ENCODE measurements around the gene LPP. TPM values are rescaled to one million over a fixed set of nuclear protein-coding genes. Genes with fewer than 3 reads are reported as not detected.
A peak's percentile ranks its signal among the peaks of the same experiment; 100 is the strongest.

The LPP gene
- total RNA-seq, 1 donor from 2014 or later: 26.3 TPM

- DNase-seq (ENCODE audit: low read depth): no peak
Observed at GRCh38 chr3:188326111-188326510, 172.2 kb downstream of the LPP start.

DNA sequence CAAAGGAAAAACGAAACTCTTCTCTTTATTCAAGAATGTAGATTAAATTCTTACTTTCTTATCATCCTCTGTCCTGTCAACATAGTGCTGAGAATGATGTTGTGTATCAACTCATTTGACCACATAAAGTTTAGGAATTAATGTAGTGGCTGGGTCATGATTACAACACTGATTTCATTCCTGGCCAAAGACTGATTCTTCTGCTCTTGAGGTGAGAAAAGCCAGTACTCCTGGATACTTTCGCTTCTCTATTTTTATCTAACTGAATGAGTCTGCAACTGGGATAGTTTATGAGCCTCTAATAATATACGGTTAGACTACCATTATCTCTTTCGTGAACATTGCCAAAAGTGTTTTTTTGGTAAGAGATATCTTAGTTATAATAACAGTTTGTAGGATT is 173.0 kb downstream of the LPP start:
- DNase-seq (ENCODE audit: low read depth): no peak

DNA sequence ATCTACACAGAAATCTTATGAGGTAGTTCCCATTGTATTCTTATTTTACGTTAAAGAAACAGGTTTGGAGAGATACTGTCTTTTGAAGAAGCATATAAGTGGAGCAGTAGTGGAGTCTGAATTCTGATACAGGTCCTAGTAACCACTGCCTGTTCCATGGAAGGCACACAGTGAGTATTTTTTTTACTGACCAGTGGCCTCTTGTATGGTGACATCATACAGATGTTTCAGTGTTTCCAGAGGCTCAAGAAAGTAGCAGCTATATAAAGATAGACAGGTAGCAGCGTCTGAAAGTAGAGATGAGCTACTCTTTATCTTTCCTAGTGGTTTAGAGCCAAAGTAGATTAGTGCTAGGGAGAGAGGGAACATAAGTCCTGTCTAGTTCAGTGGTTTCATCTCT is 173.5 kb downstream of the LPP start:
- no peak for DNase-seq (ENCODE audit: low read depth)

GRCh38 chr3:188330138-188330537 is 176.2 kb downstream of the LPP start:
- no peak for DNase-seq (ENCODE audit: low read depth)

- peak; percentile 24 for DNase-seq (ENCODE audit: low read depth)
Observed at GRCh38 chr3:188331166-188331565, 177.2 kb downstream of the LPP start.

DNA sequence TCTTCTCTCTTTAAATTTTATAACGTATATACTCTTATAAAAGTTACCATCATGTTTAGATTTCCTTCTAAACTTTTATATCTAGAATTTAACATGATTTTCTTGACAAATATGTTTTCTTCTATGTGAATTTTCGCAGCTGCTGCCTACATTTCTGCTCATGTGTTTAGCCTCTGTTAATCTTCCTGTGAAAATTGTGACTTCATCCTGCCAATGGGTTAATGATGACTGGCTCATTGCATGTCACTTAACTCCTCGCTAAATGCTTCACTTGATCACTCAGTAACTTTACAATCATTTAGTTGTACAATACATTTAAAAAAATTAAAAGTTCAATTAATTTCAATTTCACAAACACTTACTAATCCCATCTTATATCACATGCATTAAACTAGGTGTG is 178.1 kb downstream of the LPP start:
- no peak for DNase-seq (ENCODE audit: low read depth)

GRCh38 chr3:188335656-188336055 is 181.7 kb downstream of the LPP start:
- DNase-seq (ENCODE audit: low read depth): no peak

- no peak for DNase-seq (ENCODE audit: low read depth)
Observed at GRCh38 chr3:188336178-188336577, 182.2 kb downstream of the LPP start.

- no peak for DNase-seq (ENCODE audit: low read depth)
Observed at GRCh38 chr3:188337232-188337631, 183.3 kb downstream of the LPP start.

GRCh38 chr3:188338086-188338485 is 184.1 kb downstream of the LPP start:
- no peak for DNase-seq (ENCODE audit: low read depth)

DNA sequence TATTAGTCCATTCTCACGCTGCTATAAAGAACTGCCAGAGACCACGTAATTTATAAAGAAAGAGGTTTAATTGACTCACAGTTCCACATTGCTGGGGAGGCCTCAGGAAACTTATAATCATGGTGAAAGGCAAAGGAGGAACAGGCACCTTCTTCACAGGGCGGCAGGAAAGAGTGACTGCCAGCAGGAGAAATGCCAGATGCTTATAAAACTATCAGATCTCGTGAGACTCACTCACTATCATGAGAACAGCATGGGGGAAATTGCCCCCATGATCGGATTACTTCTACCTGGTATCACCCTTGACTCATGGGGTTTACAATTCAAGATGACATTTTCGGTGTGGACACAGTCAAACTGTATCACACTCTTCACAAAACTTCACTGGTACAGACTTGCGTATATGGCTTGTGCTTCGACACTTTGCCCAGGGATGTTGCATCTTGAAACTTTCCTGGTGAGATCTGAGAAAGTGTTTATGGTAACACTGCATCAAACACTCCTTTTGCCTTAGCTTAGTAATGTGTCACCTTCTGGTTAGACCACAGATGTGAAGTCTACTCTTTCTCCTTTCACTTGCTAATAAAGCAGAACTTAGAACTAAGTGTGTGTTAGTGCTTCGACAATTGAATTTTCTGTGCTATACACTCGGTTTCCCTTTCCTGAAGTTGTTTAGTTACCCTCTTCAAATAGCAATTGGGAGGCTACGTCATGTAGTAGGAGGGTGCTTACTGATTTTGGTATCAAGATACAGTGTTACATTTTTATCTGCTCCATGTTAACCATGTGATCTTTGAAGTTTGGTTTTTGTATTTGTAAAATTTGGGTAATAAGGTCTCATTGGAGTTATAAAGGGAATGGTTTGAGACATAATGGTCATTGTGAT is 185.7 kb downstream of the LPP start:
- DNase-seq (ENCODE audit: low read depth): no peak

- no peak for DNase-seq (ENCODE audit: low read depth)
Observed at GRCh38 chr3:188341501-188341900, 187.5 kb downstream of the LPP start.

- no peak for DNase-seq (ENCODE audit: low read depth)
Observed at GRCh38 chr3:188342991-188343732, 189.2 kb downstream of the LPP start.

- peak; percentile 68 for DNase-seq (ENCODE audit: low read depth)
Observed at GRCh38 chr3:188343894-188344293, 189.9 kb downstream of the LPP start.

DNA sequence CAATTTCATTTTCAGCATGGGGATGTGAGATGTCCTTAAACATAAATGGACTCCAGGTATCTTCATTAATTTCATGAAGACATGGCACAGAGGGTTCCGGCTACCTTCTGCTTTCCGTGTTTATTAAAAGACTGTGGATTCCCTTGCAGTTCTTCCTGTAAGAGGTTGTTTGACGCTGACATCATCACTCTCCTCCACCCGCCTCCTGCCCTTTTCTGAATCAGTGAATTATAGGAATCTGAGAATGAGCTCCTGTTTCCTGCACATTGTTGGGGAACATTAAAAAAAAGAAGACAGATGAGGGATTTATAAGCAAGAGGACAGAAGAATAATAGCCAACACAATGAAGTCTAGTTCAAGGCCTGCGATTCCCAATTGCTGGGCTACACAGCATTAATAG is 191.3 kb downstream of the LPP start:
- no peak for DNase-seq (ENCODE audit: low read depth)

GRCh38 chr3:188348435-188349244 is 194.7 kb downstream of the LPP start:
- peak; percentile 93 for DNase-seq (ENCODE audit: low read depth)

DNA sequence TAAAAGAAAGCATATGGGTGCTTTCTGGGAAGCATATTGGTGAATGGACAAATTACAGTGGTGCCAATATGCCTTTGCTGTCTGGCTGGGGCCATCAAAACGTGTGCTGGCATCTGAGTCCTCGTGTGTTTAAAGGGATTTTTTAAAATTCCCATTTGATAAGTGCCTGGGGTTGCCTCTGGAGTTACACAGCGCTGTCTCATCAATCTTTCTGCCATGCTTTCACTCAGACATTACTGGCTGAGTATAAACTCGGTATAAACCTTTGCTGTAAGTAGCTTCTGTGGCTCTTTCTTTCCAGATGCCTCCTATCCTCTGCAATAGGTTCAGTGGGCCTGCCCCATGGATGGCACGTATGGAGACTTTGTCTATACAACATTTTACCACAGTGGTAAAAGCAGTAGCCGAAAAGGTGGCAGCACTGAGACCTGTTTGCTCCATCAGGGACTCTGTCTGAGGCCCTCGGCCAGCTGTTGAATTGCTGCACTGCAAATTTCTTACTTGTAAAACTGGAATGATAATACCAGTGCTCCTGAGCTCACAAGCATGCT is 195.5 kb downstream of the LPP start:
- DNase-seq (ENCODE audit: low read depth): peak; percentile 49

DNA sequence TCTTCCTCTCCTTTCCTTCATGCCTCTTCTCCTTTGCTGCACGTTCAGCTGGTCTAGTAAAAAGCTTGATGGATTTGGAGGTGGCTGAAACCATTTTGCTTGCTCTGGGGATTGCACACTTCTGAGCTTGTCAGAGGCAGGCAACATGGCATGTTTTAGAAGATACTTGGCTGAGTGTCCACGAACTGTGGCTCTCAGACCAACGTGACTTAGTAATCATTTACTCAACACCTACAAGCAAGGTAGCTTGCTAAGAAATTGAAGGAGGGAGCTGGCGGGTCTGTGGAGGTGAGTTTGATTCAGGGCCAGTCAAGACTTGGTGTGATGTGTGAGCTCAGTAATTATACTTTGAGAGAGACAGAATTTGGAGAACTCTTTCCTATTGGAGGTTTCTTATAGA is 196.0 kb downstream of the LPP start:
- DNase-seq (ENCODE audit: low read depth): no peak

DNA sequence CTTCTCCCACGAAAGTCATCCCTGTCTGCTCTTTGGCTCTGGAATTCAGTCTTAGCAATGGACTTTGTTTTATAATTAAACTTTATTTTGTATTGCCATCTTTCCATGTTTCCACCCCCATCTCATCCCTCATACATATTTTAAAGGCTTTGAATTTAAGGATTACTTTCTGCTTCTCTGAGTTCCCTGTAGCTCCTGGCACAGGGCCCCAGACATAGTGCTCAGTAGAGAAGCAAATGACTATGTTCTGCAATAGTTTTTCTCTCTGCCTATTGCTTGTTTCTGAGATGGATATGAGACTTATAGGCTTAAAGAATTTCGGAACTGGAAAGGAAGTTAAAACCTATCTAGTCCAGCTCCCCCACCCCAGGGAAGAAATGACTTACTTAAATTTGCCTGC is 197.0 kb downstream of the LPP start:
- DNase-seq (ENCODE audit: low read depth): no peak

- no peak for DNase-seq (ENCODE audit: low read depth)
Observed at GRCh38 chr3:188351648-188352047, 197.7 kb downstream of the LPP start.

DNA sequence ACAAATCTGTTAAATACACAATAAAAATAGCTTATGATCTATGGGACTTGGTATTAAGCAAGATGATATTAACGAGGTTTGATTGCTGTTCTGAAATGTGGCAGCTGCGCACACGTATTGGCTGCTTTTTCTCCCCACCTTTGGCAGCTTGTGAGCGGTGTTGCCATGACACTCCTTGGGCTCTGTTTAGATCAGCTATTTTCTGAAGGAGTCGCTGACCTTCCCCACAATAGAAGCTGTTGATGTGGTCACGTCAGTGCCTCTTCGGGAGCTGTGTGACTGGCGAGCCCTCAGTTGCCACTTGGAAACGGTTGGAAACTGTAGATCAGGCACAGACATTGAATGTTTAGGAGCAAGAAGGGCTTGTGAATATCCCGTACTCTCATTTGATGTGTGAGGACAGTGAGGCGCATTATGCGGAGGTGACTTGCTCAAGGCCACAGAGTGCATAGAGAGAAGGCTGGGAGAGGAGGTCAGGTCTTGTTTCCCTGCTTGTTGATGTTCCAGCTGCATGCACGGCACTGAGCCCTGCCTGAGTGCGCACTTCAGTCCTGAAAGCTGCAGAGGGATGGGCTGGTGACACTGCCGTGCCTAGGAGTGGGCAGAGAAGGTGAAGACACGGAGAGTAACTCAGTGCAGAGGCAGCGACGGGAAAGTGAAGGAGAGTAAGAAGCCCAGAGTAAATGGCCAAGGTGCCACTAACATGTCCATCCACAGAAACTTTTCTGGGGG is 198.4 kb downstream of the LPP start:
- peak; percentile 18 for DNase-seq (ENCODE audit: low read depth)

Measured in myocyte (in vitro differentiated cells).